Astrocyte (in vitro differentiated cells and primary cell): ENCODE measurements around the gene SMARCD1.

Experiments used
- EZH2 ChIP-seq: IDR thresholded peaks from 2 replicates; pipeline ENCODE4 v1.6.1; 2012; ENCODE audit warnings: mild to moderate bottlenecking, low read length, inconsistent platforms; ENCODE audit not compliant: insufficient read depth
- TF ChIP-seq, protein P1 (sequence below): IDR thresholded peaks from 2 replicates; pipeline ENCODE4 v1.5.1; 2011; ENCODE audit warnings: low read depth, mild to moderate bottlenecking, inconsistent platforms, low read length, moderate library complexity; ENCODE audit not compliant: insufficient read depth

DNA sequence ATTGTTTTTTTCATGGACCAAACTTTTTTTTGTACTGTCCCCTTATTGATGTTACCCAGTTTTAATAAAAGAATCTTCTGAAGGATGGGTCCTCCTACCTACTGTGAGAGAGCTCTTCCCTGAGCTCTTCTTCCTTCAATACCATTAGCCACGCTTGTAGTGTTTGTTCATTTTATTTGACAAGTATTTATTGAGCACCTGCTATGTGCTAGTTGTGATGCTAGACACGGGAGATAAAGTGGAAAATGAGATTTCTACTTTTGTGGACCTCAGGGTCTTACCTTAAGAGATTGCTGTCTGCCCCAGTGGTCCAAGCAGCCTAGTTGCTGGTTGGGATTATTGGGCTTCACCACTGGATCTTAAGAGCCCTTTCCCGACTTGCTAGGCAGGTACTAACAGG is 15.4 kb downstream of the SMARCD1 start:
- TF ChIP-seq, protein P1, sequence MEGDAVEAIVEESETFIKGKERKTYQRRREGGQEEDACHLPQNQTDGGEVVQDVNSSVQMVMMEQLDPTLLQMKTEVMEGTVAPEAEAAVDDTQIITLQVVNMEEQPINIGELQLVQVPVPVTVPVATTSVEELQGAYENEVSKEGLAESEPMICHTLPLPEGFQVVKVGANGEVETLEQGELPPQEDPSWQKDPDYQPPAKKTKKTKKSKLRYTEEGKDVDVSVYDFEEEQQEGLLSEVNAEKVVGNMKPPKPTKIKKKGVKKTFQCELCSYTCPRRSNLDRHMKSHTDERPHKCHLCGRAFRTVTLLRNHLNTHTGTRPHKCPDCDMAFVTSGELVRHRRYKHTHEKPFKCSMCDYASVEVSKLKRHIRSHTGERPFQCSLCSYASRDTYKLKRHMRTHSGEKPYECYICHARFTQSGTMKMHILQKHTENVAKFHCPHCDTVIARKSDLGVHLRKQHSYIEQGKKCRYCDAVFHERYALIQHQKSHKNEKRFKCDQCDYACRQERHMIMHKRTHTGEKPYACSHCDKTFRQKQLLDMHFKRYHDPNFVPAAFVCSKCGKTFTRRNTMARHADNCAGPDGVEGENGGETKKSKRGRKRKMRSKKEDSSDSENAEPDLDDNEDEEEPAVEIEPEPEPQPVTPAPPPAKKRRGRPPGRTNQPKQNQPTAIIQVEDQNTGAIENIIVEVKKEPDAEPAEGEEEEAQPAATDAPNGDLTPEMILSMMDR, result no peak
- no peak for TF ChIP-seq EZH2
